Body of pancreas (tissue), 4 donors: ENCODE data around the gene MSL2. TPM values are rescaled to one million over a fixed set of nuclear protein-coding genes. Genes with fewer than 3 reads are reported as not detected.
"Not testable (repeated sequence)": the region's sequence is repeated elsewhere in the genome, so short reads cannot be mapped to it uniquely, and the experiment has no call there.

Experiments used
- ATAC-seq: fragments of 150-250 bp; one replicate; pipeline ENCODE4 v1.9.1; 2016
- DNase-seq, 4 donors: peaks; one replicate each; pipeline ENCODE4 v3.0.0-alpha.2; 2019
- H3K27ac ChIP-seq, 4 donors: fragments of 200-600 bp; sonication (generic); 1 replicate in 3 of 4; 2 replicates in 1 of 4; pipeline versions ENCODE4 v1.5.1 to v1.6.1; 2016 to 2019; ENCODE audit warnings: mild to moderate bottlenecking in 1 of 4, mixed read lengths in 1 of 4, moderate library complexity in 1 of 4
- H3K27me3 ChIP-seq, 2 donors: fragments of 200-600 bp; sonication (generic); one replicate each; pipeline ENCODE4 v1.6.0; 2016; ENCODE audit warnings: mild to moderate bottlenecking in 1 of 2
- H3K36me3 ChIP-seq, 2 donors: fragments of 200-600 bp; sonication (generic); replicated peaks in 1 of 2; 2 replicates each; pipeline ENCODE4 v1.5.1; 2016; ENCODE audit warnings: low read depth in 2 of 2; ENCODE audit not compliant: insufficient read depth in 1 of 2
- H3K4me1 ChIP-seq: fragments of 200-600 bp; sonication (generic); one replicate; pipeline ENCODE4 v1.6.0; 2016
- H3K4me3 ChIP-seq, 2 donors: fragments of 200-600 bp; sonication (generic); 1 replicate in 1 of 2; 2 replicates in 1 of 2; pipeline ENCODE4 v1.5.1; 2016 to 2019
- H3K9me3 ChIP-seq, 3 donors: fragments of 200-600 bp; sonication (generic); 1 replicate in 2 of 3; 2 replicates in 1 of 3; pipeline ENCODE4 v1.5.1; 2016
- POLR2A ChIP-seq, 3 donors: fragments of 450-650 bp; IDR thresholded peaks; one replicate each; pipeline ENCODE4 v1.6.1; 2016; ENCODE audit warnings: antibody characterized with exemption in 3 of 3, mild to moderate bottlenecking in 2 of 3
- WGBS, 2 donors: methylation state at CpG; one replicate each; pipeline ENCODE4 v1.1.5; 2017; 5-methylcytosine and 5-hydroxymethylcytosine counted together
- intact Hi-C: fragments of 100-400 bp; cut with DNase I; formaldehyde crosslinking; loops from one replicate; pipeline ENCODE4 v1.15.1; 2023
- total RNA-seq, 2 donors: library from RNA; depleted of rRNA; stranded (reverse); fragments of >200 nt; gene quantifications; one replicate each; pipeline ENCODE4 v1.1.0, GENCODE V29; 2016
- TF ChIP-seq, protein P1 (sequence below), 7 experiments: fragments of 450-650 bp in 4 of 7; fragments of 200-600 bp in 3 of 7; sonication (generic) in 3 of 7; IDR thresholded peaks; one replicate each; pipeline ENCODE4 v1.5.1; 2016 to 2019; ENCODE audit warnings: antibody characterized with exemption in 7 of 7

Gene MSL2
- total RNA-seq, 2 donors from 2014 or later = 17.5 to 19.2 TPM

DNA sequence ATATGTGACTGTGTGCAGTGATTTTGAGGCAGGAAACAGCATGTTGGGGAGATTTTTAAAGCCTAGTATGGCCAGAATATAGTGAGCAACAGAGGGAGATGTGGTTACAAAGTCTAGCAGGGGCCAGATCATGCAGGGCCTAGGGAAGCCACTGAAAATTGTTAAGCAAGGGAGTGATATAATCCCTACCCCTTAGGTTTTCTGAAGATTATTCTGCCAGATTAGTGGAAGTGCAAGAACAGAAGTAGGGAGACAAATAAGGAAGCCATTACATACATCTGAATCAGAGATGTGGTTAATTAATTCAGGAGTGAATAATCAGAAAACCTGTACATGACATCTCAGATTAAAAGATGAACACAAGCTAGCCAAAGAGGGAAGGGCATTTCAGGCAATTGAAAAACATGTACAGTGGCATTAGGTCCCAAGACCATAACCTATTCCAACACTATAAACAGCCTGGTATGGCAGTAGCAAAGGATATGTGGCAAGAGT, 54.8 kb downstream of the MSL2 start:
- Histone ChIP-seq H3K4me3 (no peak overlapping the region), H3K27me3 (no peaks in the 10 kb centered on the region), H3K9me3 (no peaks in the 10 kb centered on the region), H3K36me3 (no peaks in the 10 kb centered on the region), H3K4me1 (peaks cover 24% of the 10 kb centered on the region), H3K27ac (no peak overlapping the region)
- DNase-seq (no peak), ATAC-seq (no peak)
- TF ChIP-seq, protein P1, sequence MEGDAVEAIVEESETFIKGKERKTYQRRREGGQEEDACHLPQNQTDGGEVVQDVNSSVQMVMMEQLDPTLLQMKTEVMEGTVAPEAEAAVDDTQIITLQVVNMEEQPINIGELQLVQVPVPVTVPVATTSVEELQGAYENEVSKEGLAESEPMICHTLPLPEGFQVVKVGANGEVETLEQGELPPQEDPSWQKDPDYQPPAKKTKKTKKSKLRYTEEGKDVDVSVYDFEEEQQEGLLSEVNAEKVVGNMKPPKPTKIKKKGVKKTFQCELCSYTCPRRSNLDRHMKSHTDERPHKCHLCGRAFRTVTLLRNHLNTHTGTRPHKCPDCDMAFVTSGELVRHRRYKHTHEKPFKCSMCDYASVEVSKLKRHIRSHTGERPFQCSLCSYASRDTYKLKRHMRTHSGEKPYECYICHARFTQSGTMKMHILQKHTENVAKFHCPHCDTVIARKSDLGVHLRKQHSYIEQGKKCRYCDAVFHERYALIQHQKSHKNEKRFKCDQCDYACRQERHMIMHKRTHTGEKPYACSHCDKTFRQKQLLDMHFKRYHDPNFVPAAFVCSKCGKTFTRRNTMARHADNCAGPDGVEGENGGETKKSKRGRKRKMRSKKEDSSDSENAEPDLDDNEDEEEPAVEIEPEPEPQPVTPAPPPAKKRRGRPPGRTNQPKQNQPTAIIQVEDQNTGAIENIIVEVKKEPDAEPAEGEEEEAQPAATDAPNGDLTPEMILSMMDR (IDR thresholded peaks at IDR 0.05) = no peak
- TF ChIP-seq POLR2A (IDR thresholded peaks at IDR 0.05) = no peak
- intact Hi-C loops = no loop called here

DNA sequence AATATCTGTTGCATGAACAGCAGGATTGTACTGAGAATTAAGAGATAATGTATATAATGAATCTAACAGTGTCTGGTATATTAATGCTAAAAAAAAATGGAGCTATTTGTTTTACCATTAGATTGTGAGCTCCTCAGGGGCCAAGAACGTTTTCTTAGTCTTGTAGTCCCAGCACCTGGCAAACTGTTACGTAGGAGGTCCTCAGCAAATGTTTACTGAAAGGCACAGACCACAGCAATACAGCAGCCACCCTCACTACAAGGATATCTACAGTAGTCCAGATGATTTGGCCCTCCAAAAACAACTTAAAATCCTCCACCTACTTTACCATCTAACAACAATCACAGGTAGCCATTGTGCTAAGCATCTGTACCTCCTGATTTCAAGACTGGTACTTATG, 59.7 kb downstream of the MSL2 start:
- Histone ChIP-seq H3K27me3 (no peaks in the 10 kb centered on the region), H3K36me3 (no peaks in the 10 kb centered on the region), H3K27ac (peak overlapping the region in 1 of 4 donors; percentile 6), H3K4me3 (no peak overlapping the region), H3K9me3 (peaks cover 0 to 3% (median 0%) of the 10 kb centered on the region in 3 donors), H3K4me1 (peaks cover 9% of the 10 kb centered on the region)
- intact Hi-C loops = no loop called here
- no peak for TF ChIP-seq POLR2A (IDR thresholded peaks at IDR 0.05)
- TF ChIP-seq, protein P1 (IDR thresholded peaks at IDR 0.05) = no peak
- 31 to 37% methylated on average over 2 of the region's 2 CpGs for WGBS, 2 donors
- DNase-seq (no peak), ATAC-seq (peak; percentile 15)

DNA sequence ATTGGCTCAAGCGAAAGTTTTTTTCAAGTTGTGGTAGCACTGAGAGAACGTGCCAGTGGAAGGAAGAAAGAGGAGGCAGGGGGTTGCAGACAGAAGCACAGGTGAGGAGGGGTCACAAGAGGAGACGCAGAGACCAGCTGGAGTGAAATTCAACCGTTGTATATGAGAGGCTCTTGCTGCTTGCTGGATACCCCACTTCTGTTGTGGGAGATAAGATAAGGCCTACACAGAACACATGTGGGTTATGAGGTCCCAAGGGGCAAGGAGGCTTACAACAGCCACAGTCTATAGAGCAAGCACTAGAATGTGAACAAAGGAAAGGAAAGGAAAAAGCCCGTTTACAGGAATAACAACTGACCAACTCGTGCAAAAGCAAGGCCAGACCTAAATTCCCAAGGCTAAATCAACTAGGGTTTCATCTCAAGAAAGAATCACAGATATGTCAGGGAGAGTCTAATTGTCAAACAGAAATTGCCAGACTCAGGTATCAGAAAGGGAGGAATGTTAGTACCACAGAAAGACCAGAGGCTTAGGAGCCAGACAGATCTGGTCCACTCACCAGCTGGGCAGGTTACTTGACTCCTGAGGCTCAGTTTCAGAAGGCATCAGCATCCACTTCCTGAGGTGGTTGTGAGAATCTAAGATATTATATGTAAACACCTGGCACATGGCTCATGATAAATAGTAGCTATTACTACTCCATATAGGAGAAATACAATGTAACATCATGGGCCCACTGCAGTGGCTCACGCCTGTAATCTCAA, 60.9 kb downstream of the MSL2 start:
- no peak overlapping the region for H3K27ac ChIP-seq
- H3K27me3 ChIP-seq = no peaks in the 10 kb centered on the region
- no peak overlapping the region for H3K4me3 ChIP-seq
- intact Hi-C loops = no loop called here
- H3K4me1 ChIP-seq = peaks cover 9% of the 10 kb centered on the region
- WGBS, 2 donors = 67 to 79% methylated on average over 7 of the region's 7 CpGs
- ATAC-seq = no peak
- peaks cover 0 to 4% (median 0%) of the 10 kb centered on the region in 3 donors for H3K9me3 ChIP-seq
- TF ChIP-seq, protein P1 (IDR thresholded peaks at IDR 0.05) = no peak
- TF ChIP-seq POLR2A (IDR thresholded peaks at IDR 0.05) = no peak
- H3K36me3 ChIP-seq = no peaks in the 10 kb centered on the region
- DNase-seq = no peak

DNA sequence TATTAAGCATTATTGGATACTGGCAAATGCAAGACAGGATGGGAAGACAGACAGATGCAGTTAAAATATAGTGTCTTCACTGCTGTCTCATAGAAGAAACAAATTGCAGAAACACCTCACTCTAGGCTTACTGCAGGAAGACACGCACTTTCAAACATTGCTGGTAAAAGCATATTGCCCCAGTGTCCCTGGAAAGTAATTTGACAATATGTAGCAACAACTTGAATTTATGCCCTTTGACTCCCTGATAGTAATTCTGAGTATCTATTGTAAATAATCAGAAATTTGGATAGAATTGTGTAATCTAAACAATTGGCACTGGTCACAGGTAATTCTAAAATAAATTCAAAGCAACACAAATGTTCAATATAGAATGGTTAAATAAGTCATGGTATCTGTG, 62.0 kb downstream of the MSL2 start:
- ATAC-seq (no peak), DNase-seq (no peak)
- no peaks in the 10 kb centered on the region for H3K27me3 ChIP-seq
- TF ChIP-seq, protein P1 (IDR thresholded peaks at IDR 0.05) = no peak
- no peak for TF ChIP-seq POLR2A (IDR thresholded peaks at IDR 0.05)
- WGBS, 2 donors = 85 to 89% methylated on average over 1 of the region's 1 CpG
- H3K4me3 ChIP-seq = no peak overlapping the region
- H3K4me1 ChIP-seq = peaks cover 9% of the 10 kb centered on the region
- intact Hi-C loops = no loop called here
- H3K27ac ChIP-seq = no peak overlapping the region
- H3K36me3 ChIP-seq = no peaks in the 10 kb centered on the region
- peaks cover 0 to 4% (median 0%) of the 10 kb centered on the region in 3 donors for H3K9me3 ChIP-seq

DNA sequence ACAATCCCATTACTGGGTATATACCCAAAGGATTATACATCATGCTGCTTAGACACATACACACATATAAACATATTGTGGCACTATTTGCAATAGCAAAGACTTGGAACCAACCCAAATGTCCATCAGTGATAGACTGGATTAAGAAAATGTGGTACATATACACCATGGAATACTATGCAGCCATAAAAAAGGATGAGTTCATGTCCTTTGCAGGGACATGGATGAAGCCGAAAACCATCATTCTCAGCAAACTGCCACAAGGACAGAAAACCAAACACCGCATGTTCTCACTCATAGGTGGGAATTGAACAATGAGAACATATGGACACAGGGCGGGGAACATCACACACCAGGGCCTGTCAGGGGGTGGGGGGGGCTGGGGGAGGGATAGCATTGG, 64.5 kb downstream of the MSL2 start:
- H3K4me3 ChIP-seq, DNase-seq, intact Hi-C loops, H3K4me1 ChIP-seq, H3K27me3 ChIP-seq, H3K9me3 ChIP-seq, H3K27ac ChIP-seq, H3K36me3 ChIP-seq, ATAC-seq: not testable (repeated sequence)
- WGBS, 2 donors = 95 to 97% methylated on average over 3 of the region's 3 CpGs
